ENCODE results near the gene CFAP69. TPM values are rescaled to one million over a fixed set of nuclear protein-coding genes. Genes with fewer than 3 reads are reported as not detected.

CFAP69 gene
- total RNA-seq: 0.76 and 3.0 TPM in 2 replicates

GRCh38 chr7:90244909-90245851 lies at the start of gene CFAP69:
TSS of gene CFAP69 (plus strand) at chr7:90245174. CDS start at chr7:90245425, 251 bp downstream.

GRCh38 chr7:90211391-90212148 lies 33.4 kb upstream of the CFAP69 start, which contains the start of gene STEAP2:
TSS of gene STEAP2 (plus strand) at chr7:90211740. CDS start at chr7:90225083, 13,343 bp downstream.

GRCh38 chr7:90320801-90321494 lies 76.0 kb downstream of the CFAP69 start, which contains the start of gene FAM237B:
TSS of gene FAM237B (minus strand) at chr7:90321304. CDS start at chr7:90319748, 1,556 bp downstream.

GRCh38 chr7:90346336-90347125 lies 101.6 kb downstream of the CFAP69 start, which contains the start of gene GTPBP10:
TSS of gene GTPBP10 (plus strand) at chr7:90346716. CDS start at chr7:90346742, 26 bp downstream.

Other genes starting within 250 kb of the CFAP69 start
- gene STEAP1, start 90.7 kb upstream of the CFAP69 start, total RNA-seq: 1.4 and 2.8 TPM in 2 replicates
- gene STEAP2, start 33.4 kb upstream of the CFAP69 start, total RNA-seq: 0.22 and 0.52 TPM in 2 replicates
- not detected in 2 replicates for gene FAM237B, start 76.1 kb downstream of the CFAP69 start, total RNA-seq
- gene GTPBP10, start 101.5 kb downstream of the CFAP69 start, total RNA-seq: 6.7 and 10.7 TPM in 2 replicates
- 12.7 and 16.8 TPM in 2 replicates for gene CLDN12, start 158.3 kb downstream of the CFAP69 start, total RNA-seq
- not detected in 2 replicates for gene PTTG1IP2, start 224.5 kb downstream of the CFAP69 start, total RNA-seq